Smooth muscle cell (in vitro differentiated cells): ENCODE measurements around the gene BCL2L14. TPM values are rescaled to one million over a fixed set of nuclear protein-coding genes. Genes with fewer than 3 reads are reported as not detected.

ENCODE experiments used
- DNase-seq: peaks from one replicate; lab custom pipeline; 2025; ENCODE audit not compliant: unreplicated experiment; lab: John Stamatoyannopoulos, UW
- H2AFZ ChIP-seq: fragments of 200-600 bp; sonication (generic); 2 replicates; pipeline ENCODE4 v1.6.0; 2016; ENCODE audit warnings: antibody characterized with exemption, low read depth, mild to moderate bottlenecking
- H3F3A ChIP-seq: fragments of 200-600 bp; sonication (generic); 2 replicates; pipeline ENCODE4 v1.6.0; 2017; ENCODE audit warnings: antibody characterized with exemption, low read depth
- H3K27ac ChIP-seq: fragments of 200-600 bp; sonication (generic); 2 replicates; pipeline ENCODE4 v1.5.1; 2016; ENCODE audit warnings: low read depth, mild to moderate bottlenecking
- H3K27me3 ChIP-seq: fragments of 200-600 bp; sonication (generic); 2 replicates; pipeline ENCODE4 v1.6.1; 2016; ENCODE audit warnings: low read depth, mild to moderate bottlenecking
- H3K36me3 ChIP-seq: fragments of 200-600 bp; sonication (generic); 2 replicates; pipeline ENCODE4 v1.5.1; 2016; ENCODE audit warnings: low read depth
- H3K4me1 ChIP-seq: fragments of 200-600 bp; sonication (generic); 2 replicates; pipeline ENCODE4 v1.5.1; 2016; ENCODE audit warnings: low read depth
- H3K4me2 ChIP-seq: fragments of 200-600 bp; sonication (generic); 2 replicates; pipeline ENCODE4 v1.6.0; 2016; ENCODE audit warnings: mild to moderate bottlenecking
- H3K4me3 ChIP-seq: fragments of 200-600 bp; sonication (generic); 2 replicates; pipeline ENCODE4 v1.5.1; 2016; ENCODE audit warnings: mild to moderate bottlenecking
- H3K79me2 ChIP-seq: fragments of 200-600 bp; sonication (generic); 2 replicates; pipeline ENCODE4 v1.6.0; 2016; ENCODE audit warnings: low read depth, mild to moderate bottlenecking
- H3K9ac ChIP-seq: fragments of 200-600 bp; sonication (generic); 2 replicates; pipeline ENCODE4 v1.6.0; 2016; ENCODE audit warnings: low read depth
- H3K9me3 ChIP-seq: fragments of 200-600 bp; sonication (generic); replicated peaks from 2 replicates; pipeline ENCODE4 v1.5.1; 2016; ENCODE audit warnings: low read depth
- H4K20me1 ChIP-seq: fragments of 200-600 bp; sonication (generic); 2 replicates; pipeline ENCODE4 v1.6.0; 2016; ENCODE audit warnings: low read depth
- WGBS: methylation state at CpG from one replicate; pipeline ENCODE4 v1.1.7; 2016; ENCODE audit warnings: low lambda C conversion rate; 5-methylcytosine and 5-hydroxymethylcytosine counted together
- polyA plus RNA-seq: library from polyadenylated mRNA; unstranded; fragments of >200 nt; fragmentation: Nextera tagmentation; extraction: Ambion mirVana; gene quantifications from 2 replicates; pipeline ENCODE4 v1.2.1, GENCODE V29; 2016
- total RNA-seq: library from RNA; depleted of rRNA; stranded (reverse); fragments of >200 nt; gene quantifications from 2 replicates; pipeline ENCODE4 v1.2.3, GENCODE V29; 2014
- TF ChIP-seq, protein P1 (sequence below): fragments of 200-600 bp; sonication (generic); IDR thresholded peaks from 2 replicates; pipeline ENCODE4 v1.5.1; 2017; ENCODE audit warnings: borderline replicate concordance, mild to moderate bottlenecking, antibody characterized with exemption; ENCODE audit not compliant: insufficient read depth, poor library complexity, severe bottlenecking

The BCL2L14 gene
- total and polyA plus RNA-seq, 2 experiments from 2014 or later, result not detected

DNA sequence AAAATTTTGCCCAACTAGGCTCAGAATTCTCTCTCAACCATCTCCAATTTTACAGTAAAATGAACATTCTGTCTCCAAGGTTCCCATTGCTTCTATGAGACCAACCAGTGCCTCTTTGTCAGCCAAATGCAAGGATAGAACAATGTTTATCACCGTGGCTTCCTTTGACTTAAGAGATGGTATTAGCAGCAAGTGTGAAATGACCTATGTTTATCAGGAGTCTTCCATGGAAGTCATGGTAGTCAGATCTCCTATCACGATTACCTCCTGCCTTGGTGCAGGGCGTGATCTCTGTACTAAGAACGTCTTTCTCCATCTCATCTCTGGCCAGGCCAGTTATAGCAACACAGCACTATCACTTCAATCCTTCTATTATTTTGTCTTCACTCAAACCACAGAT lies 6.1 kb upstream of the BCL2L14 start:
- Histone ChIP-seq H3F3A (no peaks in the 10 kb centered on the region), H3K27ac (no peak overlapping the region), H3K36me3 (no peaks in the 10 kb centered on the region), H3K9me3 (no peaks in the 10 kb centered on the region), H3K4me1 (no peaks in the 10 kb centered on the region), H2AFZ (no peak overlapping the region), H3K4me2 (no peak overlapping the region), H3K9ac (no peak overlapping the region), H3K79me2 (no peaks in the 10 kb centered on the region), H3K4me3 (no peak overlapping the region), H3K27me3 (no peaks in the 10 kb centered on the region), H4K20me1 (no peaks in the 10 kb centered on the region)
- DNase-seq, result no peak
- 86% methylated on average over 4 of the region's 4 CpGs for WGBS
- TF ChIP-seq, protein P1, sequence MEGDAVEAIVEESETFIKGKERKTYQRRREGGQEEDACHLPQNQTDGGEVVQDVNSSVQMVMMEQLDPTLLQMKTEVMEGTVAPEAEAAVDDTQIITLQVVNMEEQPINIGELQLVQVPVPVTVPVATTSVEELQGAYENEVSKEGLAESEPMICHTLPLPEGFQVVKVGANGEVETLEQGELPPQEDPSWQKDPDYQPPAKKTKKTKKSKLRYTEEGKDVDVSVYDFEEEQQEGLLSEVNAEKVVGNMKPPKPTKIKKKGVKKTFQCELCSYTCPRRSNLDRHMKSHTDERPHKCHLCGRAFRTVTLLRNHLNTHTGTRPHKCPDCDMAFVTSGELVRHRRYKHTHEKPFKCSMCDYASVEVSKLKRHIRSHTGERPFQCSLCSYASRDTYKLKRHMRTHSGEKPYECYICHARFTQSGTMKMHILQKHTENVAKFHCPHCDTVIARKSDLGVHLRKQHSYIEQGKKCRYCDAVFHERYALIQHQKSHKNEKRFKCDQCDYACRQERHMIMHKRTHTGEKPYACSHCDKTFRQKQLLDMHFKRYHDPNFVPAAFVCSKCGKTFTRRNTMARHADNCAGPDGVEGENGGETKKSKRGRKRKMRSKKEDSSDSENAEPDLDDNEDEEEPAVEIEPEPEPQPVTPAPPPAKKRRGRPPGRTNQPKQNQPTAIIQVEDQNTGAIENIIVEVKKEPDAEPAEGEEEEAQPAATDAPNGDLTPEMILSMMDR, result no peak

DNA sequence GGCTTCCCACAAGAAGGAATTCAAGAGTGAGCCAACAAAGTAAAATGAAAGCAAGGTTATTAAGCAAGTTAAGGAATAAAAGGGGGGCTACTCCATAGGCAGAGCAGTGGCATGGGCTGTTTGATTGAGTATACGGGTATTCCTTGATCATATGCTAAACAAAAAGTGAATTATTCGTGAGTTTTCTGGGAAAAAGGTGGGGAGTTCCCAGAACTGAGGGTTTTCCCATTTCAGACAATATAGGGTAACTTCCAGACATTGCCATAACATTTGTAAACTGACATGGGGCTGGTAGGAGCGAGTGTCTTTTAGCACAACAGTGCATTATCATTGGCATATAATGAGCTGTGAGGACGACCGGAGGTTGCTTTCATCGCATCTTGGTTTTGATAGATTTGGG lies 2.0 kb upstream of the BCL2L14 start:
- Histone ChIP-seq H3F3A (no peaks in the 10 kb centered on the region), H3K79me2 (no peaks in the 10 kb centered on the region), H3K4me1 (no peaks in the 10 kb centered on the region), H3K4me3 (no peak overlapping the region), H3K4me2 (no peak overlapping the region), H4K20me1 (no peaks in the 10 kb centered on the region), H3K36me3 (no peaks in the 10 kb centered on the region), H3K9ac (no peak overlapping the region), H3K27ac (no peak overlapping the region), H2AFZ (no peak overlapping the region), H3K27me3 (no peaks in the 10 kb centered on the region), H3K9me3 (no peaks in the 10 kb centered on the region)
- DNase-seq, result no peak
- TF ChIP-seq, protein P1, result no peak
- 89% methylated on average over 6 of the region's 6 CpGs for WGBS

DNA sequence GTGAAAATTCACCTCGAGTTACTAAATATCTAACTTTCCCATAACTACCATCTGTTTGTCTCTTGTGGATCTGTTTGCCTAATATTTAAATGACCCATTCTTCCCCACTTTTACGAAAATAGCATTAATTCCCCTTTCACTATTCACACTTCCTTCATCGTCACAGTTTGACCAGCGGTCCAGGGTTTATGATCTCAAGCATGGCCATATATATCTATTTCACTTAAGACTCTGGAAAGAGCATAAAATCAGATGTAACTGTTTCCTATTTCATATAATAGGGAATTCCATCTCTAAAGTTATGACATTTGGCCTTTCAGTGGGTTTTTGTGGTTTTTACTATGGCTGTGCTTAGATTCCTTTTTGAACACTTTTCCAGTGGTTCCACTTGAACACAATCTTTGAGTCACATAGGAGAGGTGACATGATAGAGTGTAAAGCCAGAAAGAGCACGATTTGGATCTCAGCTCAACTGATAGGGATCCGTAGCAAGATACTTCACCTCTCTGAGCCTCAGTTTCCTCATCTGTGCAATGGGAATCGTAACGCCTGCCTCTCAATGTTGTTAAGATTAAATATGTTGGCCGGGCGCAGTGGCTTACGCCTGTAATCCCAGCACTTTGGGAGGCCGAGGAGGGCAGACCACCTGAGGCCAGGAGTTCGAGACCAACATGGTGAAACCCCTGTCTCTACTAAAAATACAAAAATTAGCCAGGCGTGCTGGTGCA lies 754 bp upstream of the BCL2L14 start:
- Histone ChIP-seq H3K4me3 (no peak overlapping the region), H3K9ac (no peak overlapping the region), H3K4me1 (no peaks in the 10 kb centered on the region), H4K20me1 (no peaks in the 10 kb centered on the region), H3K9me3 (no peaks in the 10 kb centered on the region), H2AFZ (no peak overlapping the region), H3K27ac (no peak overlapping the region), H3K4me2 (no peak overlapping the region), H3K79me2 (no peaks in the 10 kb centered on the region), H3K27me3 (no peaks in the 10 kb centered on the region), H3K36me3 (no peaks in the 10 kb centered on the region), H3F3A (no peaks in the 10 kb centered on the region)
- 96% methylated on average over 14 of the region's 14 CpGs for WGBS
- no peak for DNase-seq
- TF ChIP-seq, protein P1, result no peak
